GM12874 (cell line): ENCODE data around the gene NIF3L1.

ENCODE experiments used
- TF ChIP-seq, protein P1 (sequence below): IDR thresholded peaks from 2 replicates; pipeline ENCODE4 v1.5.1; 2011; ENCODE audit warnings: low read depth, mild to moderate bottlenecking, control low read depth, low read length, moderate library complexity; ENCODE audit not compliant: insufficient read depth

NIF3L1 gene

DNA sequence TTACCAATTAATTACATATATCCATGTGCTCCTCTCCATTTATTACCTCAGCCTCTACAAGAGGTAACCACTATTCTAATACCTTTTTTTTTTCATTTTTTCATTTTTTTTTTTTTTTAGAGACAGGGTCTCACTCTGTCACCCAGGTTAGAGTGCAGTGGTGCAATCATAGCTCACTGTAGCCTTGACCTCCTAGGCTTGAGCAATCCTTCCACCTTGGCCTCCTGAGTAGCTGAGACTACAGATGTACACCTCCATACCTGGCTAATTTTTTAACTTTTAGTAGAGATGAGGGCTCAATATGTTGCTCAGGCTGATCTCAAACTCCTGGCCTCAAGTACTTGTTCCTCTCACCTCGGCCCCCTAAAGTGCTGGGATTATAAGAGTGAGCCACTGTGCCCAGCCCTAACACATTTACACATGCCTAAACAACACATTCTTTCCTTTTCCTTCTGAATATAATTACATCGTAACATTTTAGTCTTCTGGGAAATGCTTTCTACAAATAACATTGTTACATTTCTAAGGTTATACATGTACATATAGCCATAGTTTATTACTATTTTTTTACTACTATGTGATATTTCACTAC is 10.8 kb upstream of the NIF3L1 start:
- TF ChIP-seq, protein P1, sequence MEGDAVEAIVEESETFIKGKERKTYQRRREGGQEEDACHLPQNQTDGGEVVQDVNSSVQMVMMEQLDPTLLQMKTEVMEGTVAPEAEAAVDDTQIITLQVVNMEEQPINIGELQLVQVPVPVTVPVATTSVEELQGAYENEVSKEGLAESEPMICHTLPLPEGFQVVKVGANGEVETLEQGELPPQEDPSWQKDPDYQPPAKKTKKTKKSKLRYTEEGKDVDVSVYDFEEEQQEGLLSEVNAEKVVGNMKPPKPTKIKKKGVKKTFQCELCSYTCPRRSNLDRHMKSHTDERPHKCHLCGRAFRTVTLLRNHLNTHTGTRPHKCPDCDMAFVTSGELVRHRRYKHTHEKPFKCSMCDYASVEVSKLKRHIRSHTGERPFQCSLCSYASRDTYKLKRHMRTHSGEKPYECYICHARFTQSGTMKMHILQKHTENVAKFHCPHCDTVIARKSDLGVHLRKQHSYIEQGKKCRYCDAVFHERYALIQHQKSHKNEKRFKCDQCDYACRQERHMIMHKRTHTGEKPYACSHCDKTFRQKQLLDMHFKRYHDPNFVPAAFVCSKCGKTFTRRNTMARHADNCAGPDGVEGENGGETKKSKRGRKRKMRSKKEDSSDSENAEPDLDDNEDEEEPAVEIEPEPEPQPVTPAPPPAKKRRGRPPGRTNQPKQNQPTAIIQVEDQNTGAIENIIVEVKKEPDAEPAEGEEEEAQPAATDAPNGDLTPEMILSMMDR = no peak

DNA sequence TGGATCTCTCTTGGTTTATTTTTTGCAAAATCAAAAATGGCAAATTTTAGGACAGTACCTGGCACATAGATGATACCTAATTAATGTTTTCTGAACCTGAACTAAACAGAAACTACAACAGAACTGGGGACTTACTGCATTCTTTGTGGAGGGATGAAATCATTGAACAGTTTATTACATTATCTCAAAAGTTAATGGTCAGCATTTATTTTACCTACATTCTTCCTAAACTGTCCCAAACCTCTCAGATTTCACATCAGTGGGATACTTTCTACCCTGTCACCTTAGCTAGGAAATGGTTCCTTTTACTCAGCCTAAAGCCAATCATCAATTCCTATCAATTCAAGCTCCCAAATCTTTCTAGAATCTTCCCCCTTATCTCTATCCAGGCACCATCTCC is 10.3 kb downstream of the NIF3L1 start:
- TF ChIP-seq, protein P1 = no peak

DNA sequence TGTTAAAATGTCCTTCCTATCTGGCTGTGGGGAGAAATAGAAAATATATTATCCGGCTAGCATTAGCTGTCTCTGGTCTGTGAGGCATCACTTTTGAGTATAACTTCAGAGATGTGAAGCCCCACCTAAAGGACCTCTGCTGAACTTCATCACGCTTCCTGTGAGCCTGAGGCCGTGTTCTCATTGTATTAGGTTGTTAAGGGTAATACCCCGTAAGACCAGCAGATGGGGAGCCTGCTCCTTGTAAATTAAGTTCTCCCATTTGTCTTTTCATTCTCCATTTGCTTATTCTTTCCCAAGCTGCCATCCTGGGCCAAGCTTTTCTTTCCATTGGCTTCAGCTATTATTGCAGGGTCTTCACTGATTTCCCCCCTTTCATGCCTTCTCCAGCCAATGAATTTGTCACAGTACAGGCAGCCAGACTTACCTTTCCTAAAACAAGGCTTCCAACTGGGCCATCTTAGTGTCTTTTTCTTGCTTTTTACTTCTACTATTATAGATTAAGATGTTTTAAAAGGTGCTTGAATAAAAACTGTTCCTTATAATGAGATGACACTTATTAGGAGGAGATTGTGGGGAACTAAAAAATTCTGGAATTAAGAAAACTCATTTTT is 12.4 kb downstream of the NIF3L1 start:
- TF ChIP-seq, protein P1 = peak; percentile 74

DNA sequence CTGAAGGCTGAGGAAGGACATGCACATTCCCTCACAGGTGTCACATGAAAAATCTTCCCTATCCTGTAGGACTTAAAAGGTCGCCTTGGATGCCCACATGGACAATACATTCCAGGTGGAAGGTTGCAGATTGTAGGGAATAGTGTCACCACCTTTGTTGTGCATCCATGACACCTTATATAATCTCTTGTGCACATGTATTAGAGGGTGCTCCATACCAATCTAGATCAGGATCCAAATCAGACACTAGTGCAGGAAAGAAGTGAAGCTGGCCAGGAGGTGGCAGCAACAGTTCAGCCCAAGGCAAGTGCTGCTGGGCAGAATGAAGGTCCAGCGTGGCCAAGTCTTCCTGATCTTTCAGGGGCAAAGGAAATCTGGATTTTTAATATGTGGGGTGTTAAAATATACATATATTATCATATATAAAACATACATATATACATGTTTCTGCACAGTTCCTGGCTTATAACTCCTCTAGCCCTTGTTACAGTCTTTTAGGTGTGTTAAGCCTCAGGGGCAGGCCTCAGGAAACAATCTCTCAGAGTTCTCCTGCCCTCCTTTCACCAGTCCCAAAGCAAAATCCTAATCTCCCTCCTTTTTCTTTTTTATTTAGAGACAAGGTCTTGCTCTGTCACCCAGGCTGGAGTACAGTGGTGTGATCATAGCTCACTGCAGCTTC is 16.6 kb downstream of the NIF3L1 start:
- TF ChIP-seq, protein P1 = peak; percentile 66

DNA sequence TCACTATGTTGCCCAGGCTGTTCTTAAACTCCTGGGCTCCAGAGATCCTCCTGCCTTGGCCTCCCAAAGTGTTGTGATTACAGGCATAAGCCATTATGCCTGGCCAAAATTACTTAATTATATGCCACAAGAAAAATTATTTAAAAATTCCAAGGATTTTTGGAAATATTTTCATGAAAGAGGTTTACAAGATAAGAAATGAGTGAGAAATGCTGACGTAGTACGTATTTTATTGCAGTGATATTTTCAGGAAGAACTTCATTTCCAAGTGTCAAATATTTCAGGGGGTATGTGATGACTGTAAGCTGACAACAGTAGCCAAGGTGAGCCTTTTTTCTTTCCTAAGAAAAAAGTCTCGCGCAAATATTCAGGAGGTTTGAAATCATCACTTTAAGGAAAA is 20.8 kb downstream of the NIF3L1 start:
- TF ChIP-seq, protein P1 = no peak

DNA sequence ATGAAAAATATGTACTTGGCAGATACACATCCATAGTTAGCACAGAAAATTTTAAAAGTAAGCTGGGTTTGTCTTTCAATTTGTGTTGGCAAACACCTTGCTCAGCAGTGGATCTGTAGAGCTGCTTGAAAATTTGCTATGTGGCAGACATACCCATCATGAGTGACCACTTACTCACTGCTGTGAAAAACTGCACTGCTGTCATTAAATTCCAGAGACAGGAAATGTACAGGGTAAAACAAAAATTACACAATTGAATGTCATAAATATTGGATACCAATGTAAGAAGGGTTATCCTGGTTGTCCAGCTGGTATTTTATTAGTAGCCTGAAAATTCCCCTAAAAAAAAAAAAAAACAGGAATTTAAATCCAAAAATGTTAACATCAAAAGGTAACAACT is 24.5 kb downstream of the NIF3L1 start:
- TF ChIP-seq, protein P1 = no peak

DNA sequence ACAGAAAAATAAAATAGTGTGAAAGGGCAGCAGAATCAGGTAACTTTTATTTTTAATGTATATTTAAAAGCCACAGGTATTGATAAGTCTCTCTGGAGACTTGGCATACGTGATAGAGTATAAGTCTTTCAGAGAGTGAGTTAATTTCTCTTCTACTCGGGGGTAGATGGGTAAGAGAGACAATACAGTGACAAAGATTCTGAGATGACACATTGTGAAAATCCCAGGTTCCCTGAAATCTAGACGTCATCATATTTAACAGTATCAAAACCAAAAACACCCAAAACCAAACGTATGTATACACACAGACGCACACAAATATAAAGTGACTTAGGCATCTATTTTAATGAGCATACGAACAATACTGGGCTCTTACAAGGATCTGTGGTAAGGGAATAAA is 33.3 kb downstream of the NIF3L1 start:
- TF ChIP-seq, protein P1 = no peak
